Keratinocyte (primary cell): ENCODE results near the gene CTSD.

Experiments used
- EZH2 ChIP-seq: IDR thresholded peaks from one replicate; pipeline ENCODE4 v1.6.1; 2012; ENCODE audit warnings: inconsistent platforms, mild to moderate bottlenecking, low read length, moderate library complexity
- TF ChIP-seq, protein P1 (sequence below), 3 experiments: IDR thresholded peaks in 1 of 3; conservative IDR thresholded peaks in 1 of 3; optimal IDR thresholded peaks in 1 of 3; 2 replicates in 2 of 3; 3 replicates in 1 of 3; pipeline versions ENCODE3 to v1.5.1; 2011; ENCODE audit warnings: low read length in 3 of 3, mild to moderate bottlenecking in 3 of 3, moderate library complexity in 2 of 3, control low read depth in 1 of 3, inconsistent platforms in 1 of 3; ENCODE audit not compliant: insufficient read depth in 2 of 3; ENCODE audit errors: extremely low read depth in 1 of 3

GRCh38 chr11:1762537-1763302 lies 1.0 kb downstream of the CTSD start:
- TF ChIP-seq, protein P1, sequence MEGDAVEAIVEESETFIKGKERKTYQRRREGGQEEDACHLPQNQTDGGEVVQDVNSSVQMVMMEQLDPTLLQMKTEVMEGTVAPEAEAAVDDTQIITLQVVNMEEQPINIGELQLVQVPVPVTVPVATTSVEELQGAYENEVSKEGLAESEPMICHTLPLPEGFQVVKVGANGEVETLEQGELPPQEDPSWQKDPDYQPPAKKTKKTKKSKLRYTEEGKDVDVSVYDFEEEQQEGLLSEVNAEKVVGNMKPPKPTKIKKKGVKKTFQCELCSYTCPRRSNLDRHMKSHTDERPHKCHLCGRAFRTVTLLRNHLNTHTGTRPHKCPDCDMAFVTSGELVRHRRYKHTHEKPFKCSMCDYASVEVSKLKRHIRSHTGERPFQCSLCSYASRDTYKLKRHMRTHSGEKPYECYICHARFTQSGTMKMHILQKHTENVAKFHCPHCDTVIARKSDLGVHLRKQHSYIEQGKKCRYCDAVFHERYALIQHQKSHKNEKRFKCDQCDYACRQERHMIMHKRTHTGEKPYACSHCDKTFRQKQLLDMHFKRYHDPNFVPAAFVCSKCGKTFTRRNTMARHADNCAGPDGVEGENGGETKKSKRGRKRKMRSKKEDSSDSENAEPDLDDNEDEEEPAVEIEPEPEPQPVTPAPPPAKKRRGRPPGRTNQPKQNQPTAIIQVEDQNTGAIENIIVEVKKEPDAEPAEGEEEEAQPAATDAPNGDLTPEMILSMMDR (optimal IDR thresholded peaks at IDR 0.05 in 1 of 3, IDR thresholded peaks at IDR 0.05 in 1 of 3, conservative IDR thresholded peaks at IDR 0.05 in 1 of 3; ENCODE audit: extremely low read depth in 1 of 3, insufficient read depth in 2 of 3, low read length in 3 of 3), result no peak
- TF ChIP-seq EZH2, result no peak
